Stimulated activated CD4-positive, alpha-beta T cell treated with anti-CD3 and anti-CD28 coated beads, Interleukin-2, amount 100 ng/mL, for 48 hours (primary cell): ENCODE data around the gene XRCC1.
"Not testable (repeated sequence)": the region's sequence is repeated elsewhere in the genome, so short reads cannot be mapped to it uniquely, and the experiment has no call there.

ENCODE experiments used
- DNase-seq, 2 donors: peaks; one replicate each; pipeline ENCODE4 v3.0.0-alpha.2; 2020

Gene XRCC1

DNA sequence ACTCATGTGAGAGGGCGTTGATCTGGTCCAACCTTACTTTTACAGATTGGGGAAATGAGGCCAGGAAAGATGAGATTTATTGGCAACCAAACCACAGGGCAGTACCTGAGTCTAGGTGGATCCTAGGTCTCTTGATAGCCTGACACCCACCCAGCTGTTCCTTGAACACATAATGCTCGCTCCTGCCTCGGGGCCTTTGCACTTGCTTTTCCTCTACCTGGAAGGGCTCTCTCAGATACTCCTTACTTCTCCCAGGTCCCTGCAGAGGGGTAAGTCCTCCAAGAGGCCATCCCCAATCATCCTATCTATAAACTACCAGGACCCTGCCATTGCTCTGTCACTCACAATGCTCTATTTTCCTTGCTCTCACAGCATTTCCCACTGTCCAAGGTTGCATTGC is 34.9 kb downstream of the XRCC1 start:
- no peak for DNase-seq

DNA sequence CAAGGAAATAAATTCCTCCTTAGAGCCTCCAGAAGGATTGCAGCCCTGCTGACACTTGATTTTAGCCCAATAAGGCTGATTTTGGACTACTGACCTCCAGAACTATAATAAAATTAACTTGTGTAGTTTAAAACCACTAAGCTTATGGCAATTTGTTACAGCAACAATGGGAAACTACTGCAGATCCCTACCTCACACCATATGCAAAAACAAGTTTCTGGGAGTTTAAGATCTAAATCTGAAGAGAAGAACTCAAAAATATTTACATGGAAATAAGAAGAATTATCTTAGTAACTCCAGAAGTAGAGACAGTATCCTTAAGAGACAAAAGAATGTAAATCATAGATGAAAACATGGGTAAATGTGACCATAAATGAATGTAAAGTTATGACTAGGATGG is 36.4 kb downstream of the XRCC1 start:
- DNase-seq, result no peak

DNA sequence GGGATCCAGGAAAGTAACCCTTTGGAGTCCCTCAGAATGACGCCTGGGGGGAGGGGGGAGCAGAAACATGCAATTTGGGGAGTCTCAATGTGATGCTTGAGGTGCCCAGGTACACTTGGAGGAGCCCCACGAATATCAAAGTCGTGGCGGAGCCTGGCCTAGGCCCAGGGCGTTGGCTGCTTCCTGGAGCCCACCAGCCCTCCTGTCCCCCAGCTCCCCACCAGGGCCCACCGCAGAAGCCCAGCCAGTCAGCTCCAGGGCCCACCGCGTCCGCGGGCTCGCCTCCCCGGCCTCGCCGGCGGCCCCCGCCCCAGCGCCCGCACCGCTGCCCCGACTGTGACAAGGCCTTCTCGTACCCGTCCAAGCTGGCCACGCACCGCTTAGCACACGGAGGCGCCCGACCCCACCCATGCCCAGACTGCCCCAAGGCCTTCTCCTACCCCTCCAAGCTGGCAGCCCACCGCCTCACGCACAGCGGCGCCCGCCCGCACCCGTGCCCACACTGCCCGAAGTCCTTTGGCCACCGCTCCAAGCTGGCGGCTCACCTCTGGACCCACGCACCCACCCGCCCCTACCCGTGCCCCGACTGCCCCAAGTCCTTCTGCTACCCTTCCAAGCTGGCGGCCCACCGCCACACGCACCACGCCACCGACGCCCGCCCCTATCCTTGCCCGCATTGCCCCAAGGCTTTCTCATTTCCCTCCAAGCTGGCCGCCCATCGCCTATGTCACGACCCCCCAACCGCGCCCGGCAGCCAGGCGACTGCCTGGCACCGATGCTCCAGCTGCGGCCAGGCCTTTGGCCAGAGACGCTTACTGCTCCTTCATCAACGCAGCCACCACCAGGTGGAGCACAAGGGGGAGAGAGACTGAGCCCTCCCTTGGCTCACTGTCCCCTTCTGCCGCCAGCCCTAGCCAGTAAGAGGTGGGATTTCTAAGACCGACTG is 40.2 kb downstream of the XRCC1 start:
- no peak for DNase-seq

DNA sequence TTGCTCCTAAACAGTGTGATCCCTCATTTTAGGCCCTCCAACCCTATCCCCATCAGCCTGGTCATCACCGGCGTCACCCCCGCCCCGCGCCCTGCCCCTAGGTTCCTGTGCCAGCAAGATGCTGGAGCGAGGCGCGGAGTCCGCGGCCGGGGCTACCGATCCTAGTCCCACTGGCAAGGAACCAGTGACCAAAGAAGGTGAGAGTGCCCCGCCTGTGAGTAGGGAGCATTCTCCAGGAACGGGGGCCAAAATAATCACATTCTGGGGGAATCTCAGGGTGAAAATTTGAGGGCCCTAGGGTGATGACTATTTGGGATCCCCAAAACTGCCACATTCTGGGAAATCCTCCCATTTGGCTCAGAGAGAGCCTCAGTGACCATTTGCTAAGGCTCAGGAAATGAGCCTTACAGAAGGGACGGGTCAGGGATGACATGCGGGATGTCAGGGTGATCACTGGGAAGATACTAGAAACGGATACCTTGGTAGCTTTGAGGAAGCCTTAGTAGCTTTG is 41.0 kb downstream of the XRCC1 start:
- no peak for DNase-seq

DNA sequence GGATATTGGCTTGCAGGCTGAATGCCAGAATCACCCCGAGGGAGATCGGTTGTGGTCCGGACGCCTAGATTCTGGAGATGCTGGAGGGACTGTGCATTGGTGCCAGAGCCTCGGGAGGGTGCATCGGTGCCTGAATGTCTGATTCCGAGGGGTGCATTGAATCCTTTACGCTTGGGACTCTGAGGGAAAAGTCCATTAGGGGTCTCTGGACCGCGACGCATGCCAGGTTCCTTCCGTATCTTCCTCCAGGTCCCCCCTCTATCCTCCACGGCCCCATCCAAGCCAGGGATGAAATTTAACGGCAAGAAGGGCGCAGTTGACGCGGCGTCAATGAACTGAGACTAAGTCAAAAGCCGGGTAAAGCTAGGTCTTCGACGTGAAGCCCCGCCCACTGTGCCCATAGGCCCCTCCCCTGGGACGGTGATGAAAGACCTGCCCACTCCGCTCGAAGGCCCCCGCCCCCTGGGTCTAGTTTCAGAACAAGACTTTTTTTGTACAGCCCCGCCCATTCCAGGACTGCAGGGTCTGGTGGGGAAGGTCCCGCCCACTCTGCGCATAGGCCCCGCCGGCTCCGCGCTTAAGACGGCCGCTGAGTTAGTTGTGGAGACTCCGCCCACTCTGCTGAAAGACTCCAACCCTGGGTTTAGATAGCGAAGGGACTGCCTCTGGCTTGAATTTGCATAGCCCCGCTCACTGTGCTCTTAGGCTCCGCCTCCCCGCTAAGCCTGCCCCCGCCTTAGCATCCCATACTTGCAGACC is 41.6 kb downstream of the XRCC1 start:
- DNase-seq, result peak; percentile 89 to 94

DNA sequence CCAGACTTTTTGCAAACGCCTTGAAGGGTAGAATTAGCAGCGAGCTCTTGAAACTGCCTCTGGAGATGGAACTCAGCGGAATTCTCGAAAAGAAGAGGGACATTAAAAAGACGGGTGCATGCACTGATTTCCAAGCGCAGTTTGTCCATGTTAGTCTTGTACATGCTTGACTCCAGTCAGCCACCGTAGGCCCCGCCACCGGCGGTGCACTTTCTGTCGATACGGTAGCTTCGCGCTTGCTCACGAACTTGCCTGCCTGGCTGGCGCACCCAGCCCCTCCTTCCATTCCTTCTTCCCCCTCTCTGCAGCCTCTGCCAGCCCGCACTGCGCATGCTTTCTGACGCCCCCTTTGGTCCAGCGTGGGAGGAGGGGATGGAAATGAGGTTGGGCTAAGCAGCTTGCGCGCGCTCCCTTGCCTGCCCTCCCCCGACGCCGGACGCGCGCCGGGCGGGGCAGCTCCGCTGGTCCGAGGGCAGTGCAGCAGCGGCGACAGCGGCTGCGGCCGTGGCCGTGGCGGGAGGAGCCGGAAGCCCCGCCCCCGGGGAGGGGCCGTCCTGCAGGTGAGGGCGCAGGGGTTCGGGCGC is 42.3 kb downstream of the XRCC1 start, which contains the start of gene ZNF575:
TSS of gene ZNF575 (plus strand) at position 227 of the 584 bp plus-strand sequence. CDS start 1,235 bp downstream, outside the sequence.
- DNase-seq, result peak; percentile 73 to 76

DNA sequence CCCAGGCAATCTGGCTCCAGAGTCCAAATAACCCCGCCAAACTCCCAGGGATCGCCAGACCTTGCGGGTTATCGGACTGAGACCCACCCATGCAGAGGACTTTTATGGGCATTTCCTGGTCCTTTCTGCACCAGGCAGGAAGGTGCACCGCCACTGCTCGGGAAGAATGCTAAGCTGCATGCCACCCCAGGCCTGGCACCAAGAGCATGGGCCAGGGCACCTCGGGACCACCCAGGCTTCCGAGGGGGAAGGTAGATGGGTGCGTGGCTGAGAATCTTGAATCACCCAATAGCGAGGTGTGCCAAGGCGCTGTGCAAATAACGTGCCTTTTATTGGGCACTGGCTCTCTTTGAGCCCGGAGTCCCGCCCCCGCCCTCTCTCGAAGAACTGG is 42.8 kb downstream of the XRCC1 start:
- DNase-seq, result no peak

DNA sequence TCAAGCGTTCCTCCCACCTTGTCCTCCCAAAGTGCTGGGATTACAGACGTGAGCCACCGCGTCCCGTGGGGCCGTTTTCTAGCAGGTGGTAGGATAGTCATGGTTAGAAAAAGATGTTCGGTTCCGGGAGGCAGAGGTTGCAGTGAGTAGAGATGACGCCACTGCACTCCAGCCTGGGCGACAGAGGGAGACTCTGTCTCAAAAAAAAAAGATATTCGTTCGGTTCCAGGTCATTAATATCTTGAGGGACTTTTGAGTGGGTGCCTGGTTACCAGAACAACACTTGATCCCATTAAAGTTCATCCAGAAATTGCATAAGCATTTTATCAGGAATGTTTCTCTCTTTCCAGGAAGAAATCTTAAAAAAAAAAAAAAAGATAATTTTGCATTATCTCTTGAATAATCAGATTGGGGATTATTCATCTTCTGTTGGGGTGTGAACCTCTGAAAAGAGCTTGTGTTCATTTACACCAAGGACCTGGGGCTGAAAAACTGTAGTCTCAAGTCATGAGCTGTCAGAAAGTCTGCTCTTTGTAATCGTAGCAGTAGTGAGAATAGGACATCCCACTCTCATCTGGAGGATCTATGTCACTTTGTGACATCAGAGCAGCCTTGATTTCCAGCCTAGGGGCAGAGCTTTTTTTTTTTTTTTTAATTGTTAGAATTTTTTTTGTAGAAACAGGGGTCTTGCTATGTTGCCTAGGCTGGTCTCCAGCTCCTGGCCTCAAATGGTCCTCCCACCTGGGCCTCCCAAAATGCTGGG is 47.3 kb downstream of the XRCC1 start:
- no peak for DNase-seq

DNA sequence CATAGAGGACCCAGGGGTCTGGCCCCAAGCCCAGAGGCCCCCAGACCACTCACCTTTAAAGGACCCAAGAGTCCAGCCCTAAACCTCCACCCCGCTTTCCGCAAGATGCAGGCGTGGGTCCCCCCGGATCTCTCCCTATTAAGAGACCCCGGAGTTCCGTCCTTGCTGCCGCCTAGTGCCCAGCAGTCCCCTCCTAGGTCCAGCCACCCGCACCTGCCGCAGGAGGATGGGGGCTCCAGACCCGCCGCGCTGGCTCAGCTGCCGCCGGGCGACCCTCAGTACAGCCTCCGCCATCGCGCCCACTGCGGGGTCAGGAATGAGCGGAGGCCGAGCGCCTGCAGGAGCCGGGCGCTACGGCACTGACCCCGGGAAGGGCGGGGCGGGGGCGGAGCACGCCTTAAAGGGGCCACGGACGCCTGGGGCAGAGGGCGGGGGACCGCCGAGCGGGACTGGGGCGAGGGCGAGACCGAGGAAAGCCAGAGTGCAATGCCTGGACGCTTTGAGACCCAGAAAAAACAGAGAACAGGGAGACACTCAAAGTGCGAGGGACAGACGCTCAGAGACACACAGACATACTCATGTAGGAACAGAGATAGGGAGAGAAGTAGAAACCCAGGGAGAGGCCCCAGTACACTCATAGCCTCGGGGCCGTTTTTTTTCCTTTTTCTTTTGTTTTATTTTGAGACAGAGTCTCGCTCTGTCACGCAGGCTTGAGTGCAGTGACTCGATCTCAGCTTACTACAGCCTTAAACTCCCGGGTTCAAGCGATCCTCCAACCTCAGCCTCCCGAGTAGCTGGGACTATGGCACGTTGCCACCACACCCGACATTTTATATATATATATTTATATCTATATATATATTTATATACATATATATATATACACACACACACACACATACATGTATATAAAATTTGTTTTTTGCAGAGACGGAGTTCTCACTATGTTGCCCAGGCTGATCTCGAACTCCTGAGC is 48.2 kb downstream of the XRCC1 start, which contains the start of gene ETHE1:
TSS of gene ETHE1 (minus strand) at position 318 of the 976 bp plus-strand sequence. CDS start at position 294, 24 bp downstream.
- DNase-seq, result peak; percentile 64 to 69

DNA sequence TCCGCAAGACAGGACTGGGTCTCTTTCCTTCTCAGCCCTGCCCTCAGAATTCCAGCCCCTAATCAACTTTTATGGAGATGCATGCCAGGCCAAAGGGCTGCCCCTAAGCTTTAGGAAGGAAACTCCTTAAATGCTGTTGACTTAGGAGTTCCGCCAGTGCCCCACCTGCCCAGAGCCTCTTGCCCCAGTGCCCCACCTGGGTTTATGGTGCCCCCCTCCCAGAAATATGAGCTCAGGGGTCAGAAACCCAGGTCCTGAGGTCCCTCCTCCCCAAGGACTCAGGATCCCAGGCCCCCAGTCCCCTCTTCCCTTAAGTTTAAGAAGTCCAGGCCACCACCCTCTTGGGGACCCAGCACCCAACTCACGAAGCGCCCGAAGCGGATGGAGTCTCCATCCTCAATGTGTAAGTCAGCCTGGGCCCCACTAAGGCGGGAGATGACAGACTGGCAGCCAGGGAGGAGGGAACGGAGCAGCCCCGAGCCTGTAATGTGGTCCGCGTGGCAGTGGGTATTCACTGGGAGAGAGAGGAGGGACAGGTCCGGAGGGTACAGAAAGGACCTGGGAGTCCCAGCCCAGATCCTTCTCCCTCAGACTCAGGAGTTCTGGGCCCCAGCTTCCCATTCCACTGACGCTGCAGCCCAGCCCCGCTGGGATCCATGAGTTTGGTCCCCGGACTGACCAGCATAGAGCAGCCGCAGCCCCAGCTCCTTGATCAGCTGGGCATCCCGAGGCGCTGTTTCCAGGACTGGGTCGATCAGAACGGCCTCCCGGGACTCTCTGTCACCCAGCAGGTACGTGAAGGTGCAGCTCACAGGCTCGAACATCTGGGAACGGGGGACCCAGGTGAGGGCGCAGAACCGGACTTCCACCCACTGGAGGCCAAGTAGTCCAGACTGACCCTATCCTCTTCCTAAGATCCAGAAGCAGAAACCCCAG is 49.2 kb downstream of the XRCC1 start:
- peak; percentile 19 to 31 for DNase-seq

DNA sequence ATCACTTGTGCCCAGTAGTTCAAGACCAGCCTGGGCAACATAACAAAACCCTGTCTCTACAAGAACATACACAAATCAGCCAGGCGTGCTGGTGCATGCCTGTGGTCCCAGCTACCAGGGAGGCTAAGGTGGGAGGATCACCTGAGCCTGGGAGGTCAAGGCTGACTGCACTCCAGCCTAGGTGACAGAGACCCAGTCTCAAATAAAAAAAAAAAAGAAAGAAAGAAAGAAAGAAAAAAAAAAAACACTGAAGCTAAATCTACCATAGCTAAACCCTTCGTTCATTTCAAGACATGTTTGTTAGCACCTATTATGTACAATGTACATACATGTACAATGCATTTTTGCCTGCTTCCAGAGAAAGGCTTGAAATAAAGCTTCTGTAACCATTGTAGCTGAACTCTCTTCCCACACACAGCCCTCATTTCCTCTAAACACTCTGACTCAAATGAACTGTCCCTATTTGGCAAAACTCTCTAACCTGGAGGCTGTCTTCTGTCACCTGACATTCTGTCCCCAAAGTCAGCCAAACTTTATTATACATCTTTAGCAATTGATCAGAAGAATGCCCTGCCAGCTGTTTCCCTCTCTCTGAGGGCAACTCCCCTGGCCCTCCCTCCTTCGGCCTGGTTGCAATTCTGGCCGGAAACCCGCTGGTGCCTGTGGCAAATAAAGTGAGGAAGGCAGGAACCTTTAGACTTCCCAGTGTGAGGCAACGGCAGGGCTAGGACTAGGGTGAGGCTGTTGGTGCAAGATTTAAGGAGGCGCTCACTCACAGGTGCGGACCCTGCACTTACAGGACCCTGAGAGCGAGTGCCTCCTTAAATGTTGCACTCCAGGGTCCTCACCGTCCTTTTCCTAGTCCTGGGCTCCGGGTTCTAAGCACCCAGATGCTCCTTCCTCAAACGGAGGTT is 50.1 kb downstream of the XRCC1 start:
- peak in 1 of 2 donors; percentile 23 for DNase-seq

DNA sequence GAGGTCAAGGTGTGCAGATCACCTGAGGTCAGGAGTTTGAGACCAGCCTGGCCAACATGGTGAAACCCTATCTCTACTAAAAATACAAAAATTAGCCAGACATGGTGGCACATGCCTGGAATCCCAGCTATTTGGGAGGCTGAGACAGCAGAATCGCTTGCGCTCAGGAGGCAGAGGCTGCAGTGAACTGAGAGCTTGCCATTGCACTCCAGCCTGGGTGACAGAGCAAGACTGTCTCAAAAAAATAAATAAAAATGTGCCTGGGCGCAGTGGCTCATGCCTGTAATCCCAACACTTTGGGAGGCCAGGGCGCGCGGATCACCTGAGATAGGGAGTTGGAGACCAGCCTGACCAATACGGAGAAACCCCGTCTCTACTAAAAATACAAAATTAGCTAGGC is 51.6 kb downstream of the XRCC1 start:
- DNase-seq, result not testable (repeated sequence)

DNA sequence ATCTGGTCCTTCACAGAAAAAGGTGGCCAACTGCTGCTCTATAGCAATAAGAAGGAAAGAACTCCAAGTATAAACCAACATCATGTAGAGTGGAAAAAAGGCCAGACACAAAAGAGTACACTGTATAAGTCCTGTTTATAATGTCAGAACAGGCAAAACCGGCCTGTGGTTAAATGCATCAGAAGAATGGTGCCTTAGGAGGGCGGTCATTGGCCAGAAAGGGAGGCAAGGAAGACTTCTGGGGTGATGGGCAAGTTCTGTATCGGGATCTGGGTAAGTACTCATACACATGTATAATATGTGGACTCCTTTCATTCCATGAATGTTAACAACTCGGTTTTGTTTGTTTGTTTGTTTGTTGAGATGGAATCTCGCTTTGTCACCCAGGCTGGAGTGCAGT is 52.4 kb downstream of the XRCC1 start:
- DNase-seq, result no peak

DNA sequence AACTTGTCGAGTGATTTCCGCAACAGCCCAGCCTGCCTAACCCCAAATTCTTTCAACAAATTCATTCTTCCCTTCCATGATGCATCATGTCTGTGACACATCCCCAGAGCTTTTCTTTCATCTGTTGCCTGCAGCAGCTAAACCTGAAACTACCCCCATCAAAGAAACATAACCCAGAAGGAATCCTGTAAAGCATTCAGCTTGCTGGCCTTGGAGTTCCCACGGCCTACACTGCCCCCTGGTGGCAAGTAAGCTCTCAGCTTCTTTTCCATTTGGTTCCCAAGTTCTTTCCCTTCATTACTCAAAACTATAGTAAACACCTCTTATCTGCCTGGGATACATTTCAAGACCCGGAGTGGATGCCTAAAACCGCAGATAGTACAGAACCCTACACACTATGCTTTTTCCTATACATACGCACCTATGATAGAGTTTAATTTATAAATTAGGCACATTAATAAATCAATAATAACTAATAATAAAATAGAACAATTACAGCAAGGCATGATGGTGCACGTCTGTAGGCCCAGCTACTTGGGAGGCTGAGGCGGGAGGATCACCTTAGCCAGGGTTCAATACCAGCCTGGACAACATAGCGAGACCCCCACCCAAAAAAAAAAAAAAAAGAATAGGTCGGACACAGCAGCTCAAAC is 55.8 kb downstream of the XRCC1 start:
- DNase-seq, result peak; percentile 73 to 80

DNA sequence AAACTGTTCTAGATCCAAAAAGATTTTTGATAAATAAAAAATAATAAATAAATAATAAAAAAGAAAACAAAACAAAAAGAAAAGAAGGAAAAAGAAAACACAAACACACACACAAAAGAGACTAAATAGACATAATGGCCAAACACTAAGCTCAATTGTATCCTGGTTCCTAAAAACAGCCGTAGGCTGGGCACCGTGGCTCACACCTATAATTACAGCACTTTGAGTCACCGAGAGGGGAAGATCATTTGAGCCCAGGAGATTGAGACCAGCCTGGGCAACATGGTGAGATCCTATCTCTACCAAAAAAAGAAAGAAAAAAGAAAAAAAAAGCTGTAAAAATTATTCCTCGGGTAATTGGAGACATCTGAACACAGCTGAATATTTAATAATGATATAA is 57.3 kb downstream of the XRCC1 start:
- DNase-seq, result no peak

DNA sequence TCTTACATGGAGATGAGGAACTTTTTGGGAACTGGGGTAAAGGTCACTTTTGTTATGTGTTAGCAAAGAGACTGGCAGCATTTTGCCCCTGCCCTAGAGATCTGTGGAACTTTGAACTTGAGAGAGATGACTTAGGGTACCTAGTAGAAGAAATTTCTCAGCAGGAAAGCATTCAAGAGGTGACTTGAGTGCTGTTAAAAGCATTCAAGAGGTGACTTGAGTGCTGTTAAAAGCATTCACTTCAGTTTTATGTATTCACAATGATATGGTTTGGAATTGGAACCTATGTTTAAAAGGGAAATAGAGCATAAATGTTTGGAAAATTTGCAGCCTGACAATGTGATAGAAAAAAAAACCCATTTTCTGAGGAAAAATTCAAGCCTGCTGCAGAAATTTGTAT is 62.9 kb downstream of the XRCC1 start:
- not testable (repeated sequence) for DNase-seq

DNA sequence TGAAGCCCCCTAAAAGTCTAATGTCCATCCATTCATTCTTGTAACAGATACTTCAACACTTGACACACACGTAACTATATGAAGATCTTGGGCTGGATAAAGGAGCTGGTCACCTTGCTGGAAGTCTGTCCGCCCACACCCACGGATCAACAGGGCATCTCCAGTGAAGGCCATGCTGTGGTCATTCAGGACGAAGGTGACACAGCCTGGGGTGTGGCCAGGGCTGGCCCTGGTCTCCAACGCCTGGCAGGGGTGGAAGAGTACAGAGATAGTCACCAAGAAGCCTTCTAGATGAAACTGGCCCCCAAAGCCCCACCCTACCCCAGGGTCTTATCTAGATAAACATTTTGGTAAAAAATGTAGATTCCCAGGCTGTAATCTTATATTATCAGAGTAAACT is 64.0 kb downstream of the XRCC1 start:
- no peak for DNase-seq

DNA sequence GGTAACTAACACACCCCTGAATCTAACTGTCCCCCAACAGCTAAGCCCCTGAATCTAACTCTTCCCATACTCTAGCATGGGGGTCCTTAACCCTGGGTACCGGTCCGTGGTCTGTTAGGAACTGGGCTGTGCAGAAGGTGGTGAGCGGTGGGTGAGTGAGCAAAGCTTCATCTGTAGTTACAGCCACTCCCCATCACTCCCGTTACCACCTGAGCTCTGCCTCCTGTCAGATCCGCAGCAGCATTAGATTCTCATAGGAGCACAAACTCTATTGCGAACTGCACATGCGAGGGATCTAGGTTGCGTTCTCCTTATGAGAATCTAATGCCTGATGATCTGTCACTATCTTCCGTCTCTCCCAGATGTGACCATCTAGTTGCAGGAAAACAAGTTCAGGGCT is 64.6 kb downstream of the XRCC1 start:
- no peak for DNase-seq
